ENCODE results near the gene USP22. TPM values are rescaled to one million over a fixed set of nuclear protein-coding genes. Genes with fewer than 3 reads are reported as not detected.
"Not testable (repeated sequence)": the region's sequence is repeated elsewhere in the genome, so short reads cannot be mapped to it uniquely, and the experiment has no call there.

USP22 gene
- total and polyA plus RNA-seq, 2 of the 13 experiments (the other 11 are each of a cell fraction or from before 2014, with no cell fraction given): 98.0 to 130 TPM

DNA sequence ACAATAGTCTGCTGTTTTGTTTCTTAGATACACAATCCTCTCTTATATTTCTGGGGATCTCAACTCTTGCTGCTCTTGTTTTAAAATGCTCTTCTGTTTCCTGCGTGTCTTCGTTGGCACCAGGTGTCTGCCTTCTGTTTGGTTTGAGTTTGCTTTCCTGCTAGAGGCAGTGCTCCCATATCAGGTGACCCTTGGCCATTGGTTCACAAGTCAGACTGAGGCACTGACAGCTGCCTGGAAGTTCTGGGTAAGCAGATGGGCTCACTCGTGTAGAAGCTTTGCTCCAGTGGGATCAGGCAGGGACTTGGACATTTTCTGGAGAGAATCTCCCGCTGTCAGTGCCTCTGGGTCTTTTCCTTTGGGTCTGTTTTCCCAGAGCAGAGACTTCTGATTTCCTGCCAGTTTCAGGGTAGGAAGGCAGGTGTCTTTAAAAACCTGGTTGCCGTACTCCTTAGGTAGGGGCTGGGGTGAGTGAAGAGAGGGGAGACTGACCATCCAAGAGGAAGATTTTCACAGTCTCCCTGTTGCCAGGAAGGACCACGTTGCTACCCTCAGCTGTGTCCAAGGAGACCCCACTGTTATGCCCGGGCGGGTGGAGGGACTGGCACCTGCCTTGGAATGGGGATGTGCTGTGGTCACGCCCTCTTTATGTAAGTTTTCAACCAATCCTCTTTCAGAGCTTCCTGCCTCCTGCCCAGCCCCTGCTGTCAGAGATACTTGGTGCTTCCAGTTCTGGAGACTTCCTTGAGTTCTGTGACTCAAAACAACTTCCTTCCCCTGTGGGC, 63.6 kb downstream of the USP22 start:
- CTCF ChIA-PET (ENCODE audit: low intra/inter-chr PET ratio, low total read pairs); H3K9ac ChIP-seq (ENCODE audit: insufficient read depth, low read depth, low read length); H3K36me3 ChIP-seq (replicated peaks in 1 of 2; ENCODE audit: control insufficient read depth in 1 of 2, insufficient read depth in 2 of 2, low read length in 2 of 2); in situ Hi-C loops (cut with HindIII; ENCODE audit: extremely low pct_ligation_motif_present, low pct_unique_long_range_greater_than_20kb); H3K27me3 ChIP-seq (ENCODE audit: control insufficient read depth in 1 of 2, insufficient read depth in 2 of 2, low read length in 2 of 2); intact Hi-C loops (cut with micrococcal nuclease; ENCODE audit: unreplicated experiment); H3K27ac ChIP-seq (ENCODE audit: extremely low read length, insufficient read depth, low read length); H3K4me2 ChIP-seq (ENCODE audit: low read depth, low read length); H3K9me3 ChIP-seq (ENCODE audit: low read length); H3K4me3 ChIP-seq (replicated peaks in 1 of 3; ENCODE audit: insufficient read depth in 1 of 3, low read depth in 2 of 3, low read length in 3 of 3); DNase-seq (ENCODE audit: low spot score); H3K79me2 ChIP-seq (ENCODE audit: insufficient read depth, low read length); POLR2A ChIA-PET; H2AFZ ChIP-seq (ENCODE audit: low read length); BruUV-seq (replicated peaks); ATAC-seq; H4K20me1 ChIP-seq (ENCODE audit: insufficient read depth, low read length): not testable (repeated sequence)
- TF ChIP-seq ZNF263 (CRISPR knock-in tag; IDR thresholded peaks at IDR 0.05): peak; percentile 58; the same call in 1 of the 2 replicates
- FAIRE-seq: peak; percentile 65
- H3K4me1 ChIP-seq (ENCODE audit: insufficient read depth, low read length): peaks cover 26% of the 10 kb centered on the region
- WGBS (ENCODE audit: low lambda C conversion rate): 55% methylated on average over 6 of the region's 9 CpGs

DNA sequence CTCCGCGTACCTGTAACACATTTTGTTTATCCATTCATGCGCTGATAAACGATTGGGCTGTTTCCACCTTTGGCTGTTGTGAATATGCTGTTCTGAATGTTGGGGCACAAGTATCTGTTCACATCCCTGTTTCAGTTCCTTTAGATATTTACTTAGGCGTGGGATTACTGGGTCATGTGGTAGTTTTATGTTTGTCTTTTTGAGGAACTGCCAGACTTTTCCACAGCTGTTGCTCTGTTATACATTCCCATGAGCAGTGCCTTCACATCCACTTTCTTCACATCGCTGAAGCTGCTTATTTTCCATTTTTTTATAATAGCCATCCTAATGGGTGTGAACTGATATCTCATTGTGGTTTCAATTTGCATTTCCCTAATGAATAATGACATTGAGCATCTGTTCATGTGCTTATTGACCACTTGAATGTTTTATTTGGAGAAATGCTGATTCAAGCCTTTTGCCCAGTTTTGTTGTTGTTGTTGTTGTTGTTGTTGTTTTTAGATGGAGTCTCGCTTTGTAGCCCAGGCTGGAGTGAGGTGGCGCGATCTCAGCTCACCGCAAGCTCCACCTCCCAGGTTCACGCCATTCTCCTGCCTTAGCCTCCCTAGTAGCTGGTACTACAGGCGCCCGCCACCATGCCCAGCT, 65.1 kb downstream of the USP22 start:
- FAIRE-seq: peak; percentile 48
- ATAC-seq: peak; percentile 72
- H3K27ac ChIP-seq (ENCODE audit: extremely low read length, insufficient read depth, low read length); H4K20me1 ChIP-seq (ENCODE audit: insufficient read depth, low read length); H3K27me3 ChIP-seq (ENCODE audit: control insufficient read depth in 1 of 2, insufficient read depth in 2 of 2, low read length in 2 of 2); H2AFZ ChIP-seq (ENCODE audit: low read length); H3K4me3 ChIP-seq (replicated peaks in 1 of 3; ENCODE audit: insufficient read depth in 1 of 3, low read depth in 2 of 3, low read length in 3 of 3); H3K36me3 ChIP-seq (replicated peaks in 1 of 2; ENCODE audit: control insufficient read depth in 1 of 2, insufficient read depth in 2 of 2, low read length in 2 of 2); H3K9ac ChIP-seq (ENCODE audit: insufficient read depth, low read depth, low read length); H3K4me2 ChIP-seq (ENCODE audit: low read depth, low read length); H3K9me3 ChIP-seq (ENCODE audit: low read length); BruUV-seq (replicated peaks); H3K79me2 ChIP-seq (ENCODE audit: insufficient read depth, low read length); POLR2A ChIA-PET; CTCF ChIA-PET (ENCODE audit: low intra/inter-chr PET ratio, low total read pairs); in situ Hi-C loops (cut with HindIII; ENCODE audit: extremely low pct_ligation_motif_present, low pct_unique_long_range_greater_than_20kb); intact Hi-C loops (cut with micrococcal nuclease; ENCODE audit: unreplicated experiment); TF ChIP-seq FOXA1 (IDR thresholded peaks at IDR 0.05): not testable (repeated sequence)
- TF ChIP-seq, protein P1, sequence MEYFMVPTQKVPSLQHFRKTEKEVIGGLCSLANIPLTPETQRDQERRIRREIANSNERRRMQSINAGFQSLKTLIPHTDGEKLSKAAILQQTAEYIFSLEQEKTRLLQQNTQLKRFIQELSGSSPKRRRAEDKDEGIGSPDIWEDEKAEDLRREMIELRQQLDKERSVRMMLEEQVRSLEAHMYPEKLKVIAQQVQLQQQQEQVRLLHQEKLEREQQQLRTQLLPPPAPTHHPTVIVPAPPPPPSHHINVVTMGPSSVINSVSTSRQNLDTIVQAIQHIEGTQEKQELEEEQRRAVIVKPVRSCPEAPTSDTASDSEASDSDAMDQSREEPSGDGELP (IDR thresholded peaks at IDR 0.05; ENCODE audit: borderline replicate concordance, low read depth): peak; percentile 47; the same call in 1 of the 2 replicates
- TF ChIP-seq FOXA3 (CRISPR knock-in tag; IDR thresholded peaks at IDR 0.05) (peak; percentile 37; the same call in 1 of the 2 replicates), MAFK (conservative IDR thresholded peaks at IDR 0.05 in 1 of 2, IDR thresholded peaks at IDR 0.05 in 1 of 2; ENCODE audit: low read length in 2 of 2) (peak; percentile 58 to 59), FOXA1 (CRISPR knock-in tag; IDR thresholded peaks at IDR 0.05) (peak; percentile 56; the same call in 1 of the 2 replicates)
- TF ChIP-seq, protein P2, sequence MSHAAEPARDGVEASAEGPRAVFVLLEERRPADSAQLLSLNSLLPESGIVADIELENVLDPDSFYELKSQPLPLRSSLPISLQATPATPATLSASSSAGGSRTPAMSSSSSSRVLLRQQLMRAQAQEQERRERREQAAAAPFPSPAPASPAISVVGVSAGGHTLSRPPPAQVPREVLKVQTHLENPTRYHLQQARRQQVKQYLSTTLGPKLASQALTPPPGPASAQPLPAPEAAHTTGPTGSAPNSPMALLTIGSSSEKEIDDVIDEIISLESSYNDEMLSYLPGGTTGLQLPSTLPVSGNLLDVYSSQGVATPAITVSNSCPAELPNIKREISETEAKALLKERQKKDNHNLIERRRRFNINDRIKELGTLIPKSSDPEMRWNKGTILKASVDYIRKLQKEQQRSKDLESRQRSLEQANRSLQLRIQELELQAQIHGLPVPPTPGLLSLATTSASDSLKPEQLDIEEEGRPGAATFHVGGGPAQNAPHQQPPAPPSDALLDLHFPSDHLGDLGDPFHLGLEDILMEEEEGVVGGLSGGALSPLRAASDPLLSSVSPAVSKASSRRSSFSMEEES (CRISPR knock-in tag; IDR thresholded peaks at IDR 0.05): peak; percentile 56; the same call in 1 of the 2 replicates
- 78% methylated on average over 13 of the region's 13 CpGs for WGBS (ENCODE audit: low lambda C conversion rate)
- peaks cover 26% of the 10 kb centered on the region for H3K4me1 ChIP-seq (ENCODE audit: insufficient read depth, low read length)
- peak; percentile 36 for DNase-seq (ENCODE audit: low spot score)
